ENCODE data around the gene DIPK1A. TPM values are rescaled to one million over a fixed set of nuclear protein-coding genes. Genes with fewer than 3 reads are reported as not detected.

Gene DIPK1A
- total RNA-seq, 1 experiment from 2014 or later, result 3.8 TPM

- no peak overlapping the region for H3K56ac ChIP-seq (ENCODE audit: insufficient read length, low read depth, low read length)
- H3K4me1 ChIP-seq (ENCODE audit: insufficient read depth, low read length), result no peaks in the 10 kb centered on the region
- H2BK20ac ChIP-seq (ENCODE audit: low read depth, low read length, poor library complexity, severe bottlenecking), result no peak overlapping the region
- no peak overlapping the region for H4K5ac ChIP-seq (ENCODE audit: insufficient read length, low read depth, low read length)
- H3K23me2 ChIP-seq (ENCODE audit: insufficient read length, low read depth, low read length, poor library complexity, severe bottlenecking), result no peaks in the 10 kb centered on the region
- H3T11ph ChIP-seq (ENCODE audit: low read length), result no peak overlapping the region
- H4K91ac ChIP-seq (ENCODE audit: insufficient read length, low read depth, low read length), result no peak overlapping the region
- H3K79me1 ChIP-seq (ENCODE audit: insufficient read depth, low read depth, low read length, poor library complexity, severe bottlenecking), result no peaks in the 10 kb centered on the region
- no peaks in the 10 kb centered on the region for H3K79me2 ChIP-seq (ENCODE audit: insufficient read depth, low read length)
- H3K27ac ChIP-seq (ENCODE audit: insufficient read length, low read depth, low read length), result no peak overlapping the region
- no peaks in the 10 kb centered on the region for H3K27me3 Mint-ChIP-seq (ENCODE audit: low read depth)
- H2BK120ac ChIP-seq (ENCODE audit: low read depth, low read length, poor library complexity, severe bottlenecking), result no peak overlapping the region
- peaks cover 8 to 9% of the 10 kb centered on the region in 2 experiments for H3K9me3 Mint-ChIP-seq
- H3K14ac ChIP-seq (ENCODE audit: insufficient read depth, low read length), result no peak overlapping the region
- H3K23ac ChIP-seq (ENCODE audit: insufficient read length, low read depth, low read length), result no peak overlapping the region
- no peak overlapping the region for H2BK12ac ChIP-seq (ENCODE audit: insufficient read length, low read depth, low read length)
- H3K4me3 Mint-ChIP-seq, result no peak overlapping the region
- H3K4me1 Mint-ChIP-seq, result no peaks in the 10 kb centered on the region
- H2AFZ ChIP-seq (ENCODE audit: low read length), result no peak overlapping the region
- H3K36me3 Mint-ChIP-seq (ENCODE audit: insufficient read depth in 1 of 3, low read depth in 3 of 3), result peaks cover 0 to 4% (median 0%) of the 10 kb centered on the region in 3 experiments; a peak in 1 of 7 replicates
- no peaks in the 10 kb centered on the region for H3K9me3 ChIP-seq (ENCODE audit: control insufficient read depth, low read depth, low read length)
- no peak overlapping the region for H3K9ac ChIP-seq (ENCODE audit: extremely low read depth, insufficient read length, low read length)
- H2BK15ac ChIP-seq (ENCODE audit: low read depth, low read length), result no peak overlapping the region
- no peak overlapping the region for H3K18ac ChIP-seq (ENCODE audit: insufficient read length, low read depth, low read length)
- no peak overlapping the region for H4K8ac ChIP-seq (replicated peaks; ENCODE audit: insufficient read length, low read depth, low read length)
- no CpG with 5 or more reads among the region's 1 CpG for WGBS (ENCODE audit: extremely low coverage, insufficient read length, low lambda C conversion rate)
- no peaks in the 10 kb centered on the region for H4K20me1 ChIP-seq (ENCODE audit: control insufficient read depth, insufficient read depth, insufficient read length)
- no peak overlapping the region for H2BK5ac ChIP-seq (ENCODE audit: insufficient read length, low read length)
- H2AK5ac ChIP-seq (ENCODE audit: insufficient read length, low read length), result no peak overlapping the region
- no peak for DNase-seq
- H3K4me2 ChIP-seq (ENCODE audit: insufficient read depth, insufficient read length, low read length), result no peak overlapping the region
- no peaks in the 10 kb centered on the region for H3K27me3 ChIP-seq (ENCODE audit: insufficient read depth, low read length)
- H3K4ac ChIP-seq (ENCODE audit: low read depth, low read length), result no peak overlapping the region
- no peak for TF ChIP-seq CTCF (conservative IDR thresholded peaks at IDR 0.05)
- H3K27ac Mint-ChIP-seq, result no peak overlapping the region
These were observed 57.5 kb downstream of the DIPK1A start for GRCh38 chr1:92903765-92904164.

All from H9 (cell line).